Large intestine (tissue), 3 donors: ENCODE results near the gene SPATA3. TPM values are rescaled to one million over a fixed set of nuclear protein-coding genes. Genes with fewer than 3 reads are reported as not detected.
"Not testable (repeated sequence)": the region's sequence is repeated elsewhere in the genome, so short reads cannot be mapped to it uniquely, and the experiment has no call there.

ENCODE experiments used
- DNase-seq, 2 donors: peaks; one replicate each; pipeline versions ENCODE4 v3.0.0 to v3.0.0-alpha.2; 2013
- H3K27ac ChIP-seq: one replicate; pipeline ENCODE4 v1.5.1; 2013; ENCODE audit warnings: low read length
- H3K27me3 ChIP-seq: 2 replicates; pipeline ENCODE4 v1.6.1; 2013; ENCODE audit warnings: low read length; ENCODE audit not compliant: control insufficient read depth, insufficient read depth
- H3K36me3 ChIP-seq: 2 replicates; pipeline ENCODE4 v1.6.1; 2013; ENCODE audit warnings: low read length; ENCODE audit not compliant: control insufficient read depth, insufficient read depth
- H3K4me1 ChIP-seq: one replicate; pipeline ENCODE4 v1.6.1; 2013; ENCODE audit warnings: low read length; ENCODE audit not compliant: control insufficient read depth, insufficient read depth
- H3K4me3 ChIP-seq: one replicate; pipeline ENCODE4 v1.5.1; 2013; ENCODE audit warnings: low read length
- H3K9me3 ChIP-seq: one replicate; pipeline ENCODE4 v1.6.1; 2013; ENCODE audit warnings: mild to moderate bottlenecking, low read depth, low read length, moderate library complexity; ENCODE audit not compliant: control insufficient read depth
- WGBS: methylation state at CpG from one replicate; pipeline ENCODE4 v1.1.5; 2013; ENCODE audit warnings: low lambda C conversion rate; ENCODE audit not compliant: insufficient coverage; 5-methylcytosine and 5-hydroxymethylcytosine counted together
- polyA plus RNA-seq: library from polyadenylated mRNA; unstranded; fragments of 120-200 nt; gene quantifications from one replicate; pipeline ENCODE4 v1.2.1, GENCODE V29; 2013

SPATA3 gene
- polyA plus RNA-seq, 1 donor: not detected

DNA sequence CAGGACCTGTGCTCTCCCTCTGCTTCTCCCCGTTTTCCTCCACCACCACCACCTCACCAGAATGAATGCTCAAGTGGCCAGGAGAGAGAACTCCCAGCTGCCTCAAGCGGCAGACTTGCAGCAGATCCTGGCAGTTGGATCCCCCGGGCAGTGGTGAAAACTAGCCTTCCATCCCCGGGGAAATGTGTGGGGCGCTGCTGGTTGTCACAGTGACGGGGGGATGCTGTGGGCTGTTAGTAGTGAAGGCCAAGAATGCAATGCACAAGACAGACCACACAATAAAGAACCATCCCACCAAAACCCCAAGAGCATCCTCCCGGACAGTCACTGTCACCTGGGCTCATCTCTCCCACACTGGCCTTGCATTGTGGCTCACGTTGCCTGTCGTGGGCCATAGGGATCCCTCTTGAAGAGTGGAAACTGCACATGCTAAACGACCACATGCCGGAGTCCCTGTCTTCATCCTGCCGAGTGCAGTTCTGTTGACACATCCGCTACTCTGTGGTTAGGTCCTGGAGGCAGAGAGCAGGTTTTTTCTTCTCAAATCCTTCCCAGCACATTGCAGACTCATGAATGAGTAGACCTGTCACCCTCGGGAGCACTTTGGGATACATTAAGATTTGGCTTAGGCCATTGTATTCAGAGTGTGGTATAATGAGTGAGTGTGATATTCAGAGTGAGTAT is 13.5 kb downstream of the SPATA3 start:
- no peak for DNase-seq
- no peaks in the 10 kb centered on the region for H3K27me3 ChIP-seq
- no peaks in the 10 kb centered on the region for H3K4me1 ChIP-seq
- H3K36me3 ChIP-seq: no peaks in the 10 kb centered on the region
- no peak overlapping the region for H3K4me3 ChIP-seq
- H3K9me3 ChIP-seq: peaks cover 6% of the 10 kb centered on the region
- WGBS: 60% methylated on average over 1 of the region's 14 CpGs
- no peak overlapping the region for H3K27ac ChIP-seq

DNA sequence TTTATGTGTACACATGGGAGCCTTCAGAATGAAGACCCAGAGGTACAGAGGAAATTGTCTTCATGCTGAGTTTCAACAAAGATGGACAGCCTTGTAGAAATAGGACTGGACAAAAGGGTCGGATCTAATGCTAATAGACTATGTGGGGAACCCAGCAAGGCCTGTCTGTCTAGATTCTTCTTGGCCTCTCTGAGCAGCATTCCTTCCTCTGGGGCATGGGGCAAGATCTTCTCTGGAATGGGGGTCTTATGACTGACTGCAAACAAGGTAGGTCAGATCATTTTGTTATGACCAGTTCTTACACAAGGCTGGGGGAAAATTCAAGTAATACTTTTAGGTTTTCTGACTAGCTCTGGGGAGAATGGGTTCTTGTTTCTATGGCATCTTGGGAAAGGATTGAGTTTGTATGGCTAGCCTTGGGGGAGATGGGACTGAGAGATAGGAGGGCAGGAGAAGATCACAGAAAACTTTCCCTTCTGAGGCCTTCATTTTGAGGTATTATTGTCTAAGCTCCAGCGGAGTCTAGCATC is 14.3 kb downstream of the SPATA3 start:
- H3K27ac ChIP-seq: no peak overlapping the region
- H3K36me3 ChIP-seq: no peaks in the 10 kb centered on the region
- H3K4me3 ChIP-seq: no peak overlapping the region
- no peaks in the 10 kb centered on the region for H3K27me3 ChIP-seq
- no peaks in the 10 kb centered on the region for H3K4me1 ChIP-seq
- DNase-seq: no peak
- no peaks in the 10 kb centered on the region for H3K9me3 ChIP-seq
- WGBS: 100% methylated on average over 1 of the region's 2 CpGs

DNA sequence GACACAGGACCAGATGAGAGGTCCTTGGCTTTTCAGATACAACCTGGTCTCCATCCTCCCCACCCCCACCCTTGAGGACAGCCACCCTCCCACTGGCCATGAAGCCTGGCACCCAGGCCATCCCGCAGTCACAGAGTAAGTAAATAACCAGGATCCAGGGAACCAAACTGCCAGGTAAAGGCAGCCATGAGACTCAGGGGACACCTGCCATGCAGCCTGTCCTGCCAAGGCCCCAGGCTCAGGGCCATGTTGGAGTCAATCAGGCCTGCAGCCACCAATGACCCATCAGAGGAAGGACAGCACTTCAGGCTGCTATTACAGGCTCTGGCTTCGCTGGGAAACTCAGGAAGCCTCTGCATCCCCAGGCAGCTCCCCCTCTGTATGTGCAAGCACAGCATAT is 15.6 kb downstream of the SPATA3 start:
- WGBS: no CpG with 5 or more reads among the region's 2 CpGs

GRCh38 chr2:231012463-231012862 is 16.5 kb downstream of the SPATA3 start:
- DNase-seq: no peak
- Histone ChIP-seq H3K9me3 (no peaks in the 10 kb centered on the region), H3K27ac (no peak overlapping the region), H3K4me3 (no peak overlapping the region), H3K36me3 (no peaks in the 10 kb centered on the region), H3K27me3 (no peaks in the 10 kb centered on the region), H3K4me1 (no peaks in the 10 kb centered on the region)
- WGBS: no CpG with 5 or more reads among the region's 3 CpGs

More for the DNA sequence above, 15.6 kb downstream of the SPATA3 start:
- Histone ChIP-seq H3K27ac (no peak overlapping the region), H3K9me3 (no peaks in the 10 kb centered on the region), H3K4me3 (no peak overlapping the region), H3K36me3 (no peaks in the 10 kb centered on the region), H3K4me1 (no peaks in the 10 kb centered on the region), H3K27me3 (no peaks in the 10 kb centered on the region)
- no peak for DNase-seq

DNA sequence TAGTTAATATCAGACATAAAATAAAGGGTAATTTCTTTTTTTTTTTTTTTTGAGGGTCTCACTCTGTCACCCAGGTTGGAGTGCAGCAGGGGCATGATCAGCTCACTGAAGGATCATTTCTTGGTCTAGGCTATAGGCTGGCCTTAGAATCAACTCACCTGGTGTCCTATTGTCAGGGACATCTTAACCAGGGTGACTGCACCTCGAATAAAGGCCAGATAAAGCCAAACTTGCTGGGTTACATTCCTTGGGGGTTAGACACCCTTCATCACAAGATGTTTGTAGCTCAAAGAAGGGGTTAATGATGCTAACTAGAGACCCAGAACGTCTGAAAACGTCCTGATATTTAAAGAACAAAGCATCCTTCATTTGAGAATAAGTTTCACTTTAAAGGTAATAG is 17.9 kb downstream of the SPATA3 start:
- H3K36me3 ChIP-seq: no peaks in the 10 kb centered on the region
- H3K4me1 ChIP-seq: no peaks in the 10 kb centered on the region
- no CpG with 5 or more reads among the region's 3 CpGs for WGBS
- no peaks in the 10 kb centered on the region for H3K9me3 ChIP-seq
- H3K4me3 ChIP-seq: no peak overlapping the region
- no peak overlapping the region for H3K27ac ChIP-seq
- no peaks in the 10 kb centered on the region for H3K27me3 ChIP-seq
- no peak for DNase-seq

- Histone ChIP-seq H3K27me3 (no peaks in the 10 kb centered on the region), H3K36me3 (no peaks in the 10 kb centered on the region), H3K4me1 (no peaks in the 10 kb centered on the region), H3K4me3 (no peak overlapping the region), H3K27ac (no peak overlapping the region), H3K9me3 (no peaks in the 10 kb centered on the region)
- no CpG with 5 or more reads among the region's 7 CpGs for WGBS
- DNase-seq: no peak
Measured at GRCh38 chr2:231015478-231015877, 19.6 kb downstream of the SPATA3 start.

DNA sequence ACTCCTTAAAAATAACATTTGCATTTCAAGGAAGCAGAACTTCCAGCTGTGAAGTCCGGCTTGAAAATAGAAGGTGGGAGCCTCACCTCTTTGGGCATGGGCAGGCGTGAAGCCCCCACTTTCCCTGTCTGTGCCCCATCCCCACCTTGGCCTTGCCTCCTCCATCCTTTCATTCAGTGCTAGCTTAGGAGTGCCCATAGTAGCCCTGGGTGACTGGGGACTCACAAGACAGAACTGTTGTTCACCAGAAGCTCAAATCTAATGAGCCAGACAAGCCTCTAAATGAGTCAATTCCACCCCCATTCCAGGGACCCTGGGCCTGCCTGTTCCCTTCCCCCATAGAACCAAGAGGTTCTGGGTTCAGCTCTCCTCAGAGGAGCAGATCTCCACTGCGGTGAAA is 20.0 kb downstream of the SPATA3 start:
- no peak overlapping the region for H3K4me3 ChIP-seq
- no peaks in the 10 kb centered on the region for H3K4me1 ChIP-seq
- no CpG with 5 or more reads among the region's 3 CpGs for WGBS
- no peak for DNase-seq
- H3K27ac ChIP-seq: no peak overlapping the region
- no peaks in the 10 kb centered on the region for H3K9me3 ChIP-seq
- no peaks in the 10 kb centered on the region for H3K27me3 ChIP-seq
- no peaks in the 10 kb centered on the region for H3K36me3 ChIP-seq

DNA sequence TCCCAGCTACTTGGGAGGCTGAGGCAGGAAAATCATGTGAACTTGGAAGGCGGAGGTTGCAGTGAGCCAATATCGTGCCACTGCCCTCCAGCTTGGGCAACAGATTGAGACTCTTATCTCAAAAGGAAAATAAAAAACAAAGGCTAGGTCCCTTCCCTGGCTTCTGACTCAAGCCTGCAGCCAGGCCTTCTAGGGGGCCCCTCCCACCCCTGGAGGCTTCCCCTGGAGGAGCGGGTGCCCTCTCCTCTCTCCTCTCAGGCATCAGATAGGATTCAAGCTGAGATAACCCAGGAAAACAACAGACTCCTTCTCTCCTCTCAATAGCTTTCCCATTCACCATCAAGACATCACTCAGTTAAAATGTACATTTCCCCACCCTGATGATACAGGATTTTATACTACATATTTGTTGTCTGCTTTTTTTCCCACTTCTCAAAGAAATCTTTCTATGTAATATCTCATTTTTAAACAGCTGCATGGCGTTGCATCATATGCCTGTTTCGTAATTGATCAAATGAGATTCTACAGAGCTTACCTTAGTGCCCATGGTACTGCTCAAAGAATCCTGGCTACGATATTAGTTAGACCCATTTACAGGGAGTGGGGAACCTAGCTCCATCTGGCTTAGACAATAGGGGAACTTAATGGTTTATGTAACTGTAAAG is 20.8 kb downstream of the SPATA3 start:
- H3K36me3 ChIP-seq: no peaks in the 10 kb centered on the region
- DNase-seq: no peak
- H3K9me3 ChIP-seq: no peaks in the 10 kb centered on the region
- H3K27me3 ChIP-seq: no peaks in the 10 kb centered on the region
- H3K4me1 ChIP-seq: no peaks in the 10 kb centered on the region
- WGBS: no CpG with 5 or more reads among the region's 6 CpGs
- no peak overlapping the region for H3K4me3 ChIP-seq
- H3K27ac ChIP-seq: no peak overlapping the region

DNA sequence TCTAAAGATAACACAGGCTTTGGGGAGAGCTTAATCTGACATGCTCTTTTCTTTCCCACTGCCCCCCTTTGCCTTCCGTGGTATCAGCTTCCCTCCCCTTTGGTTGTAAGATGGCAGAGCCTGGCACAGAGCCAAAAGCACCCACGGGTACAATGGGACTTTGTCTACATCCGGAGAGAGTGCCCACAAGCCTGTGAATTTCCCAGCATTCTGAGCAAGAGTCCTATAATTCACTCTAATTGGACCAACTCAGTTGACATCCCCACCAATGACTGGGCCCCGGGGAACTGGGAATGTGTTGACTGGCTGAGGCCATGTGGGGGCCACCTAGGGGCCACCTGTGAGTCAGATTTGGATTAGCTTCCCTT is 21.3 kb downstream of the SPATA3 start:
- Histone ChIP-seq H3K4me1 (no peaks in the 10 kb centered on the region), H3K4me3 (no peak overlapping the region), H3K9me3 (no peaks in the 10 kb centered on the region), H3K27ac (no peak overlapping the region), H3K36me3 (no peaks in the 10 kb centered on the region), H3K27me3 (no peaks in the 10 kb centered on the region)
- WGBS: 50% methylated on average over 1 of the region's 4 CpGs
- no peak for DNase-seq

- Histone ChIP-seq H3K27ac (no peak overlapping the region), H3K9me3 (no peaks in the 10 kb centered on the region), H3K36me3 (no peaks in the 10 kb centered on the region), H3K27me3 (no peaks in the 10 kb centered on the region), H3K4me1 (no peaks in the 10 kb centered on the region), H3K4me3 (no peak overlapping the region)
- DNase-seq: no peak
- WGBS: 100% methylated on average over 1 of the region's 3 CpGs
Measured at GRCh38 chr2:231018184-231018583, 22.3 kb downstream of the SPATA3 start.

DNA sequence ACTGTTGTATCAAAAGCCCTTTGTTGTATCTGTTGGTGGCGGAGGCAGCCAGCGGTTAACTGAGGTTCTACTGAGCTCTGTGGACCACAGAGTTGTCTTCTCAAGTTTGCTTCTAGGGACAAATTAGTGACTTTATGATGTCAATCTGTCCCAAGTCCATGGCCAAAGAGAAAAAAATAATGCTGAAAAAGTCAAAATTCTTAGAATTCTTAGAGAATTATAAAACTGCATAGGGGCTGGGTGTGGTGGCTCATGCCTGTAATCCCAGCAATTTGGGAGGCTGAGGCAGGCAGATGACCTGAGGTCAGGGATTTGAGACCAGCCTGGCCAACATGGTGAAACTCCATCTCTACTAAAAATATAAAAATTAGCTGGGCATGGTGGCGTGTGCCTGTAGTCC is 29.1 kb downstream of the SPATA3 start:
- WGBS: no CpG with 5 or more reads among the region's 3 CpGs
- not testable (repeated sequence) for H3K4me3 ChIP-seq, H3K9me3 ChIP-seq

More for the DNA sequence above, 29.1 kb downstream of the SPATA3 start:
- H3K36me3 ChIP-seq, DNase-seq, H3K27me3 ChIP-seq, H3K4me1 ChIP-seq, H3K27ac ChIP-seq: not testable (repeated sequence)
